IPS-20b (cell line): ENCODE results near the gene KNDC1.
"Not testable (repeated sequence)": the region's sequence is repeated elsewhere in the genome, so short reads cannot be mapped to it uniquely, and the experiment has no call there.

Experiments
- H3K27ac ChIP-seq: one replicate; pipeline ENCODE4 v1.5.1; 2013; ENCODE audit warnings: low read length
- H3K27me3 ChIP-seq: 2 replicates; pipeline ENCODE4 v1.6.1; 2013; ENCODE audit warnings: mild to moderate bottlenecking, low read length, inconsistent platforms; ENCODE audit not compliant: insufficient read depth
- H3K36me3 ChIP-seq: 2 replicates; pipeline ENCODE4 v1.6.1; 2013; ENCODE audit warnings: low read depth, mild to moderate bottlenecking, inconsistent platforms, low read length, moderate library complexity; ENCODE audit not compliant: insufficient read depth
- H3K4me1 ChIP-seq: 2 replicates; pipeline ENCODE4 v1.6.1; 2013; ENCODE audit warnings: mild to moderate bottlenecking, control low read depth, inconsistent platforms, low read length, moderate library complexity; ENCODE audit not compliant: insufficient read depth
- H3K4me3 ChIP-seq: 2 replicates; pipeline ENCODE4 v1.5.1; 2013; ENCODE audit warnings: mild to moderate bottlenecking, low read length, inconsistent platforms
- H3K9ac ChIP-seq: 2 replicates; pipeline ENCODE4 v1.6.1; 2013; ENCODE audit warnings: low read depth, mild to moderate bottlenecking, inconsistent platforms, low read length, moderate library complexity
- H3K9me3 ChIP-seq: 2 replicates; pipeline ENCODE4 v1.6.1; 2013; ENCODE audit warnings: mild to moderate bottlenecking, low read depth, low read length, inconsistent platforms; ENCODE audit not compliant: insufficient read depth

KNDC1 gene

DNA sequence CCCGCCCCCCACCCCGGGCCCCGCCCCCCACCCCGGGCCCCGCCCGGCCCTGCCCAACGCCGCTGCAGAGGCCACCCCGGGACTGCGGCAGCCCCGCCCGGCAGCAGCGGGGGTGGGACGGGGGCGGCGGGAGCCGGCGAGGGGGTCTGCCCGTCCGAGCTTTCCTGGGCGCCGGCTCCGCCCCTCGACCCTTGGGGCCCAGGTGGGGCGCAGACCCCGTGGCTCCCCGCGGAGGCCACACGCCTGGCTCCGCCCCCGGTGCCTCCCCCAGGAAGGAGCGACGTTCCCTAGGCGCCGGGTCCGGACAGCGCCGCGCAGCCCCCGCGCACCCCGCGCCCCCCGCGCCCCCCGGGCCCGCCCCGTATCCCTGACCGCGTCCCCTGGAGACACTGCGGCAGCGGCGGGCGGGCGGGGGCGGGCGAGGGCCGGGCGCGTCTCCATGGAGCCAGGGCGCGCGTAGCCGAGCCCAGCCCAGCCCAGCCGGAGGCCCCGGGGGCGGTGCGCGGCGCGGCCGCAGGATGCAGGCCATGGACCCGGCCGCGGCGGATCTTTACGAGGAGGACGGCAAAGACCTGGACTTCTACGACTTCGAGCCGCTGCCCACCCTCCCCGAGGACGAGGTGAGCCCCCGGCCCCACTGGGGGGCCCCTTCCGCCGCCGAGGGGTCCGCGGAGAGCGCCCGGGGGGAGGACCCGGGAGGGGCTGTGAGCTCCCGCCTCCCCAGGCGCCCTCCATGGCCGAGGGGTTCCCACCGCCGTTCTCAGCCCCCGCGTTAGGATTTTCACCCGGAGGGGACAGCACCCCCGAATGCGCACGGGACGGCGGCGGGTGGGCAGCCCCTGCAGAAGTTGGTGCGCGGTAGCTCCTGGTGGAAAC, at the start of gene KNDC1:
TSS of gene KNDC1 (plus strand) at position 270 of the 876 bp plus-strand sequence. CDS start at position 519, 249 bp downstream.
- peak within 1 kb of the TSS; percentile 71 for H3K4me3 ChIP-seq
- peaks cover 16% of the 10 kb centered on the region for H3K27me3 ChIP-seq
- no peak within 1 kb of the TSS for H3K27ac ChIP-seq
- no peaks in the 10 kb centered on the region for H3K4me1 ChIP-seq
- no peaks in the 10 kb centered on the region for H3K36me3 ChIP-seq
- H3K9ac ChIP-seq: peak within 1 kb of the TSS; percentile 63; the same call in 1 of the 2 replicates
- H3K9me3 ChIP-seq: no peaks in the 10 kb centered on the region

DNA sequence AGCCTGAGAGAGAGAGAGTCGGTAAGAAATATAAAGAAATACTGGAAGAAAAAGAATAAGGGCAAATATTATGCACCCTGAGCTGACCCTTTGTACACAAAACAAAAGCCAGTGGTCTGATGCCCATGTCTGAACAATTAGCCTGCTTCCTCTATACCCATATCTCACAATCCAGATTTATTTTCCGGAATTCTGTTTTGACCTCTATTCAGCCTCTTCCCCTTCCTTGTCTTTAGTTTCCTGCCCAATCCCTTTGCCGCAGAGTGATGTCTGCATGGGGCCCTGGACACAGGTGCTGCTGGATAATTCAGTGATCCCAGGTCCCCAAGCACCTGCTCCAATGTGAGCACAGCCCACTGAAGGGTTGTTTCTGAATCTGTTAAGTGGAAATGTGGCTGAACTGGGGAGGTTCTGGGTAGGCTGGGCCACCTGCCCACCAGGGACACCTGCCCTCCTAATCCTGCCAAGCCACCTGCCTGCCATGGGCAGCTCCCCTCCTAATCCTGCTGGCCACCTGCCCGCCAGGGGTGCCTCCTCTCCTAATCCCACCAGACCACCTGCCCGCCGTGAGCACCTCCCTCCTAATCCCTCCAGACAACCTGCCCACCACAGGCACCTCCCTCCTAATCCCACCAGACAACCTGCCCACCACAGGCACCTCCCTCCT, 49.3 kb upstream of the KNDC1 start:
- Histone ChIP-seq H3K9ac (no peak overlapping the region), H3K4me3 (no peak overlapping the region), H3K4me1 (no peaks in the 10 kb centered on the region), H3K27me3 (no peaks in the 10 kb centered on the region), H3K36me3 (no peaks in the 10 kb centered on the region), H3K9me3 (peaks cover 17% of the 10 kb centered on the region), H3K27ac (no peak overlapping the region)

- not testable (repeated sequence) for H3K9ac ChIP-seq, H3K4me3 ChIP-seq, H3K36me3 ChIP-seq, H3K4me1 ChIP-seq, H3K27ac ChIP-seq, H3K27me3 ChIP-seq
- peaks cover 17% of the 10 kb centered on the region for H3K9me3 ChIP-seq
These were observed 48.4 kb upstream of the KNDC1 start for GRCh38 chr10:133111640-133112039.

DNA sequence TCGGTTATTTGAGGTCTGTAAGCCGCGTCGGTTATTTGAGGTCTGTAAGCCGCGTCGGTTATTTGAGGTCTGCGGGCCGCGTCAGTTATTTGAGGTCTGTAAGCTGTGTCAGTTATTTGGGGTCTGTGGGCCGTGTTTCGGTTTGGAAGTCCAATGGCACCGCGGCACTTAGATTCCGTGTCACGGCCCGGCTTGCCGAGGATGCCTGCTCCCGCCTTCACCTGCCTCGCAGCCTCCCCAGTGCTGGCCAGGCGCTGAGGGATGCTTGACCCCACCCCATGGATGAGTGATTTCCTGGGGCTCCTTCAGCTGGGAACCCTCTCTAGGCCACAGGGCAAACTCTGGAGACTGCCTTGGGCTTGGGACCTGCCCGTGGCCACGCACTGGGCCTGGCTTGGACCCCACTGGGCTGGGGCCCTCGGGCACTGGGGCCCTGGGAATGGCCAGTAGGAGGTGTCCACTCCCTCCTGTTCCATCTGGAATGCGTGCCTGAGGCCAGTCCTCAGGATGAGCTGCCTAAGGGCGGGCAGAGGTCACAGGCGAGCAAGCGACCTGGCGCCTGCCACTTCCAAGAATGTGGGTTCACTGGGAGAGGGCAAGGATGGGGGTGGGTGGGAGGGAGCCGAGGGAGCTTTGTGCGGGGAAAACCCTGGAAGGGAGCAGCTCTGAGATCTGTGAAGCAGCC, 46.7 kb upstream of the KNDC1 start:
- Histone ChIP-seq H3K27ac (no peak overlapping the region), H3K4me3 (no peak overlapping the region), H3K4me1 (no peaks in the 10 kb centered on the region), H3K9ac (no peak overlapping the region), H3K9me3 (peaks cover 2% of the 10 kb centered on the region), H3K36me3 (no peaks in the 10 kb centered on the region), H3K27me3 (no peaks in the 10 kb centered on the region)

- no peaks in the 10 kb centered on the region for H3K4me1 ChIP-seq
- no peaks in the 10 kb centered on the region for H3K9me3 ChIP-seq
- H3K27ac ChIP-seq: no peak overlapping the region
- H3K36me3 ChIP-seq: no peaks in the 10 kb centered on the region
- H3K9ac ChIP-seq: no peak overlapping the region
- no peaks in the 10 kb centered on the region for H3K27me3 ChIP-seq
- no peak overlapping the region for H3K4me3 ChIP-seq
These were observed 46.2 kb upstream of the KNDC1 start for GRCh38 chr10:133113847-133114246.

DNA sequence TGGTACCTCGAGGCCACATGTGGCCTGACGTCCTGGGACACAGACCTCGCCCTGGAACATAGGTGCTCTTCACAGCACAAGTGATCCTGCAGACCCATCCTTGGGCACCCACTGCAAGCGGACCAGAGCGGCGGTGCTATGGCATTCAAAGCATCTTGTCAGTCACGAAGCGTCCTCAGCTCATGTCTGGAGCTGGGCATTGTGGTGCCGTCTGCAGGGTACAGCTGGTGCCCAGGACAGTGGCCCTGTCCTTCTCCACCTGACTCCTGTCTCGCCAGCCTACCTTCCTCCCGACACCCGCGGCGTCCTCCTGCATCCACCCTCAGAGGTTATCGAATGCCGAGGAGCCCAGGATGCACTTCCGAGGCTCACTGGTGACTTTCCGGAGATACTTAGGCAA, 45.8 kb upstream of the KNDC1 start:
- no peaks in the 10 kb centered on the region for H3K27me3 ChIP-seq
- no peak overlapping the region for H3K4me3 ChIP-seq
- no peaks in the 10 kb centered on the region for H3K36me3 ChIP-seq
- H3K27ac ChIP-seq: no peak overlapping the region
- no peak overlapping the region for H3K9ac ChIP-seq
- no peaks in the 10 kb centered on the region for H3K4me1 ChIP-seq
- no peaks in the 10 kb centered on the region for H3K9me3 ChIP-seq

DNA sequence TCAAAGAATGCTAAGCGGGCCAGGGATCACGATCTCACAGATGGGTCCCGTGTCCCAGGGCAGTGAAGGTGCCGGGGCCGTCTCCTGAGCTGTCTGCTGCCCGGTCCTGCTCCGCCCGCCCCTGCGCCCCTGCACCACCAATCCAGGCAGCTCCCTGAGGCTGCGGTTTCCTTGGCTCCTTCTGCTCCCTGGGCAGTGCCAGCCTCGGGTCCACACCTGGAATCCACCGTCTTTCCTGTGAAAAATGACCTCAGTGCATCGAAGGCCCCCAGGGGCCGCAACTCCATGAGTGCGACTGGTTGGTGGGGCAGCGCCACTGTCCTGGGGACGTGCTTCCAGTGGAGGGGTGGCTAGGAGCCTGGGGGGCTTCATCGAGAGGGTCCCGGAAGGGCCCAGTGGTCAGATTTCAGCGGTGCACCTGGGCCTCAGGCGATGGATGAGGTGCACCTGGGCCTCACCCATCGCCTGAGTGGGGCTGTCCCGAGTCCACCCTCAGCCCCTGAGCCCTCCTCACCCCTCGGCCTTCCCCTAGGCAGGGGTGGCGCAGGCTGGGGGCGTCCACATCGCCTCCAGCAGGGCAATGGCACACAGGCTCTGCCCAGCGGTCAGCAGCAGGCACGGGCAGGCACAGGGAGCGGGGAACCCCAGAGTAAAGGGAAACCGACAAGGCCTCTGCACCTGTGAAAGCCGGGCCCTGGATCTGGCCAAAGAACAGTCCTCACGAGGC, 45.1 kb upstream of the KNDC1 start:
- H3K4me1 ChIP-seq: no peaks in the 10 kb centered on the region
- no peaks in the 10 kb centered on the region for H3K27me3 ChIP-seq
- H3K27ac ChIP-seq: no peak overlapping the region
- H3K9me3 ChIP-seq: no peaks in the 10 kb centered on the region
- no peak overlapping the region for H3K4me3 ChIP-seq
- H3K9ac ChIP-seq: no peak overlapping the region
- no peaks in the 10 kb centered on the region for H3K36me3 ChIP-seq

DNA sequence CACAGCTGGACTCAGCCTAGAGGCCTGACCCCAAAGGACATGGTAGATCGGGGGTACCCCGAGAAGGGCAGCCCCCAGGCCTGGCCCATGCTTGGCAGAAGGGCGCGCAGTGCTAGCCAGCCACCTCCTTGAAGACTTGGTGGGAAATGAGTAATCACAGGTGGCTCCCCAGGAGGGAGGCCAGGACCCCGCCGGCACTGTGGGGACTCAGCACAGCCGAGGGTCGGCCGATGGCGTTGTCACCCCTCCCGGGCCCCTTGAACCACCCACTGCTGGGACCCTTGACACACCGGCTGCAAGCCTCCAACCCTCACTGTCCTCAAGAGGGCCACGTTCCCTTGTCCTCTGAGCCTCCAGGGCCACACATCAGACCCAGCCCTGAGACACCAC, 44.6 kb upstream of the KNDC1 start:
- no peak overlapping the region for H3K4me3 ChIP-seq
- H3K27ac ChIP-seq: no peak overlapping the region
- H3K9me3 ChIP-seq: no peaks in the 10 kb centered on the region

DNA sequence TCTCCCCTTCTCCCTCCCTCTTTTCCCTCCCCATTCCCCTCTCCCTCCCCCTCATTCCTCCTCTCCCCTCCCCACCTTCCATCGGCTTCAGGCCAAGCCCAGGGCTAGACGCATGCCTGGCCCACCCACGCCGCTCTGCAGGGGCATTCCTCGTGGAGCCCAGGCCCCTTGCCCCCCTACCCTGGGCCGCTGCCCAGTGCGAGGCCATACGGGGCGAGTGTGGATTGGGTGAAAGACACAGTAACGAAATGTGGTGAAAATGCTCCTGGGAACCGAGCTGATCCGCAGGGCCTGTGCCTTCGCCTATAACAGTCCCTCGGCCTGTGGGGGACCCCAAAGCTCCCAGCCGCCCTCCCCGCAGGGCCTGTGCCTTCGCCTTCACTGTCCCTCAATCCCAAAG, 44.0 kb upstream of the KNDC1 start:
- H3K27ac ChIP-seq: no peak overlapping the region
- no peak overlapping the region for H3K9ac ChIP-seq
- H3K9me3 ChIP-seq: no peaks in the 10 kb centered on the region
- no peaks in the 10 kb centered on the region for H3K27me3 ChIP-seq
- H3K4me3 ChIP-seq: no peak overlapping the region
- H3K36me3 ChIP-seq: no peaks in the 10 kb centered on the region
- no peaks in the 10 kb centered on the region for H3K4me1 ChIP-seq

More for the DNA sequence above, 44.6 kb upstream of the KNDC1 start:
- H3K9ac ChIP-seq: no peak overlapping the region; the same call in 1 of the 2 replicates
- H3K36me3 ChIP-seq: no peaks in the 10 kb centered on the region
- no peaks in the 10 kb centered on the region for H3K27me3 ChIP-seq
- H3K4me1 ChIP-seq: no peaks in the 10 kb centered on the region

DNA sequence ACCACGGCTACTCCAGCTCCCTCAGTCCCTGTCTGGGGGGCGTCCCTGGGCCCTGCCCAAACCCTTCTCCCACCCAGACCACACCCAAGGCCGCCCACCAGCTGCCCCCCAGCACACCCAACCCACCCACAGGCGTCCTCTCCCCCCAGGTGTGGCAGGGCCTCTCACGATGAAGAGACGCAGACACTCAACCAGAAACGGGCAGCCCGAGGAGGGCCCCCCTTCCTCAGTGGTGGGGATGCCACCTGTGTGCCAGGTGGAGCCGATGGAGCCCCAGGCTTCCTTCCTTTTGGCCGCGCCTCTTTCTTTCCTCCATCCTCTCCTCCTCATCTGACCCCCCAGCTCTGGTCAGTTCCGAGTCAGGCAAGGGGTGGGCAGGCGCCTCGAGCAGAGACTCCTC, 43.6 kb upstream of the KNDC1 start:
- no peaks in the 10 kb centered on the region for H3K9me3 ChIP-seq
- H3K9ac ChIP-seq: no peak overlapping the region
- no peaks in the 10 kb centered on the region for H3K36me3 ChIP-seq
- H3K4me1 ChIP-seq: no peaks in the 10 kb centered on the region
- no peak overlapping the region for H3K27ac ChIP-seq
- no peaks in the 10 kb centered on the region for H3K27me3 ChIP-seq
- H3K4me3 ChIP-seq: no peak overlapping the region

GRCh38 chr10:133117036-133117687, 42.9 kb upstream of the KNDC1 start:
- no peak overlapping the region for H3K27ac ChIP-seq
- no peaks in the 10 kb centered on the region for H3K4me1 ChIP-seq
- H3K27me3 ChIP-seq: no peaks in the 10 kb centered on the region
- no peak overlapping the region for H3K9ac ChIP-seq
- no peak overlapping the region for H3K4me3 ChIP-seq
- H3K36me3 ChIP-seq: no peaks in the 10 kb centered on the region
- no peaks in the 10 kb centered on the region for H3K9me3 ChIP-seq
